GM23338 (cell line): Measurements from ENCODE around the gene SLC35B3. TPM values are rescaled to one million over a fixed set of nuclear protein-coding genes. Genes with fewer than 3 reads are reported as not detected.

Source experiments
- ATAC-seq: fragments of 200-7000 bp; cut with Tn5 transposase; 3 replicates; pipeline ENCODE4 v1.9.1; 2020
- DNase-seq: peaks from one replicate; pipeline ENCODE4 v3.0.0-alpha.2; 2015; ENCODE audit warnings: low spot score
- H2AFZ ChIP-seq: fragments of 200-600 bp; sonication (generic); 2 replicates; pipeline ENCODE4 v1.8.0; 2016; ENCODE audit warnings: antibody characterized with exemption, mild to moderate bottlenecking, moderate library complexity
- H3F3A ChIP-seq: fragments of 200-600 bp; sonication (generic); replicated peaks from 2 replicates; pipeline ENCODE4 v1.8.0; 2017; ENCODE audit warnings: antibody characterized with exemption, mixed run types, low read depth
- H3K27ac ChIP-seq: fragments of 200-600 bp; sonication (generic); 2 replicates; pipeline ENCODE4 v1.6.1; 2016; ENCODE audit warnings: low read depth
- H3K27me3 ChIP-seq: fragments of 200-600 bp; sonication (generic); 2 replicates; pipeline ENCODE4 v1.8.0; 2016; ENCODE audit warnings: mild to moderate bottlenecking, mixed run types, moderate library complexity; ENCODE audit not compliant: insufficient read depth
- H3K36me3 ChIP-seq: fragments of 200-600 bp; sonication (generic); 2 replicates; pipeline ENCODE4 v1.8.0; 2016; ENCODE audit warnings: mild to moderate bottlenecking; ENCODE audit not compliant: insufficient read depth
- H3K4me1 ChIP-seq: fragments of 200-600 bp; sonication (generic); 2 replicates; pipeline ENCODE4 v1.8.0; 2016; ENCODE audit warnings: mild to moderate bottlenecking, moderate library complexity; ENCODE audit not compliant: insufficient read depth
- H3K4me2 ChIP-seq: fragments of 200-600 bp; sonication (generic); 2 replicates; pipeline ENCODE4 v1.7.1; 2017; ENCODE audit warnings: mixed run types
- H3K4me3 ChIP-seq: fragments of 200-600 bp; sonication (generic); 2 replicates; pipeline ENCODE4 v1.6.1; 2016; ENCODE audit warnings: mixed run types
- H3K79me2 ChIP-seq: fragments of 200-600 bp; sonication (generic); replicated peaks from 2 replicates; pipeline ENCODE4 v1.8.0; 2017; ENCODE audit warnings: mild to moderate bottlenecking; ENCODE audit not compliant: insufficient read depth
- H3K9me2 ChIP-seq: fragments of 200-600 bp; sonication (generic); 2 replicates; pipeline ENCODE4 v1.8.0; 2017; ENCODE audit not compliant: insufficient read depth
- H4K20me1 ChIP-seq: fragments of 200-600 bp; sonication (generic); replicated peaks from 2 replicates; pipeline ENCODE4 v1.8.0; 2017; ENCODE audit warnings: mild to moderate bottlenecking; ENCODE audit not compliant: insufficient read depth
- H3K27ac Mint-ChIP-seq: 2 replicates; pipeline ENCODE4 v1.8.0; 2020; ENCODE audit warnings: inconsistent platforms, mild to moderate bottlenecking, moderate library complexity, mixed read lengths
- H3K27me3 Mint-ChIP-seq: 3 replicates; pipeline ENCODE4 v1.8.0; 2022; ENCODE audit warnings: low read depth, mild to moderate bottlenecking, moderate library complexity, mixed read lengths, inconsistent platforms; ENCODE audit not compliant: insufficient read depth, poor library complexity
- H3K36me3 Mint-ChIP-seq: 3 replicates; pipeline ENCODE4 v1.8.0; 2021; ENCODE audit warnings: low read depth, mild to moderate bottlenecking, inconsistent platforms, moderate library complexity, mixed read lengths
- H3K4me1 Mint-ChIP-seq: 3 replicates; pipeline ENCODE4 v1.8.0; 2020; ENCODE audit warnings: mild to moderate bottlenecking, inconsistent platforms, mixed read lengths
- H3K4me3 Mint-ChIP-seq: 3 replicates; pipeline ENCODE4 v1.8.0; 2021; ENCODE audit warnings: moderate library complexity, mild to moderate bottlenecking, inconsistent platforms, mixed read lengths
- H3K9me3 Mint-ChIP-seq: 3 replicates; pipeline ENCODE4 v1.8.0; 2020; ENCODE audit warnings: moderate library complexity, mild to moderate bottlenecking, inconsistent platforms, mixed read lengths
- CREB1 ChIP-seq: fragments of 250-450 bp; sonication (Bioruptor Pico); IDR thresholded peaks from 2 replicates; pipeline ENCODE4 v1.5.0; 2020; ENCODE audit warnings: low read depth, mild to moderate bottlenecking, moderate library complexity
- POLR2AphosphoS5 ChIP-seq: IDR thresholded peaks from 2 replicates; pipeline ENCODE4 v1.6.1; 2016; ENCODE audit warnings: antibody characterized with exemption, low read depth
- STAT1 ChIP-seq: IDR thresholded peaks from one replicate; pipeline ENCODE4 v1.6.1; 2016; ENCODE audit warnings: antibody characterized with exemption; ENCODE audit not compliant: unreplicated experiment
- ZNF331 ChIP-seq: fragments of 250-450 bp; sonication (Bioruptor Pico); IDR thresholded peaks from 2 replicates; pipeline ENCODE4 v1.5.0; 2020; ENCODE audit warnings: low read depth, mild to moderate bottlenecking, moderate library complexity
- ZNF462 ChIP-seq: fragments of 250-450 bp; sonication (Bioruptor Pico); IDR thresholded peaks from 2 replicates; pipeline ENCODE4 v1.5.0; 2020; ENCODE audit warnings: mild to moderate bottlenecking, moderate library complexity
- polyA plus RNA-seq: library from polyadenylated mRNA; unstranded; fragments of >200 nt; fragmentation: Nextera tagmentation; extraction: Ambion mirVana; gene quantifications from 2 replicates; pipeline ENCODE4 v1.2.1, GENCODE V29; 2016
- total RNA-seq: library from RNA; depleted of rRNA; stranded (reverse); fragments of >200 nt; shearing (Covaris generic); gene quantifications from 2 replicates; pipeline ENCODE4 v1.2.3, GENCODE V29; 2014

SLC35B3 gene
- total and polyA plus RNA-seq, 2 experiments from 2014 or later: 7.5 to 9.0 TPM

- TF ChIP-seq ZNF462: no peak
- TF ChIP-seq STAT1: no peak
Measured at GRCh38 chr6:8436966-8437365, 1.6 kb upstream of the SLC35B3 start (continued).

GRCh38 chr6:8435845-8436168 lies 462 bp upstream of the SLC35B3 start:
- peak overlapping the region; percentile 100 for H2AFZ ChIP-seq
- no peaks in the 10 kb centered on the region; the same call in 2 of the 3 replicates for H3K36me3 Mint-ChIP-seq
- H3K27me3 Mint-ChIP-seq: no peaks in the 10 kb centered on the region

More at GRCh38 chr6:8435845-8436168, 462 bp upstream of the SLC35B3 start:
- H3K4me3 Mint-ChIP-seq: peak overlapping the region; percentile 94
- H3K27ac Mint-ChIP-seq: peak overlapping the region; percentile 95
- no peaks in the 10 kb centered on the region for H3K27me3 ChIP-seq
- H3K9me2 ChIP-seq: no peaks in the 10 kb centered on the region
- H3K9me3 Mint-ChIP-seq: no peaks in the 10 kb centered on the region
- peaks cover 10% of the 10 kb centered on the region for H3K4me1 ChIP-seq
- H3K27ac ChIP-seq: peak overlapping the region; percentile 92
- H3F3A ChIP-seq: no peaks in the 10 kb centered on the region
- DNase-seq (no peak), ATAC-seq (peak; percentile 13)
- peaks cover 30% of the 10 kb centered on the region for H3K79me2 ChIP-seq
- no peaks in the 10 kb centered on the region for H4K20me1 ChIP-seq
- H3K4me2 ChIP-seq: peak overlapping the region; percentile 91
- no peak for TF ChIP-seq ZNF331
- no peak for TF ChIP-seq ZNF462
- 0 out of 2 replicates have a peak, but pooled peaks have one; percentile 4 for TF ChIP-seq CREB1 (CRISPR knock-in tag)
- no peak for TF ChIP-seq POLR2AphosphoS5
- H3K36me3 ChIP-seq: no peaks in the 10 kb centered on the region
- H3K4me1 Mint-ChIP-seq: peaks cover 17% of the 10 kb centered on the region
- peak overlapping the region; percentile 97 for H3K4me3 ChIP-seq
